Measurements from ENCODE around the gene VDR. TPM values are rescaled to one million over a fixed set of nuclear protein-coding genes. Genes with fewer than 3 reads are reported as not detected.
A peak's percentile ranks its signal among the peaks of the same experiment; 100 is the strongest.

Gene VDR
- total and polyA plus RNA-seq, 2 experiments from 2014 or later, result 23.9 to 30.5 TPM

GRCh38 chr12:47921907-47922306, 17.1 kb upstream of the VDR start:
- Histone ChIP-seq H3F3A (ENCODE audit: insufficient read depth) (no peaks in the 10 kb centered on the region), H3K36me3 (ENCODE audit: low read depth) (no peaks in the 10 kb centered on the region), H3K79me2 (ENCODE audit: insufficient read depth) (no peaks in the 10 kb centered on the region), H3K27me3 (replicated peaks; ENCODE audit: insufficient read depth) (peaks cover 26% of the 10 kb centered on the region), H3K9ac (no peak overlapping the region), H3K9me3 (ENCODE audit: low read depth) (no peaks in the 10 kb centered on the region), H4K20me1 (ENCODE audit: insufficient read depth) (no peaks in the 10 kb centered on the region), H3K4me3 (no peak overlapping the region), H3K4me2 (ENCODE audit: unreplicated experiment) (no peak overlapping the region), H3K27ac (no peak overlapping the region), H3K9me2 (ENCODE audit: insufficient read depth) (no peaks in the 10 kb centered on the region), H3K4me1 (ENCODE audit: insufficient read depth) (no peaks in the 10 kb centered on the region), H2AFZ (no peak overlapping the region)
- TF ChIP-seq EZH2phosphoT487 (IDR thresholded peaks at IDR 0.05; ENCODE audit: insufficient read depth, low read depth) (no peak), EZH2 (IDR thresholded peaks at IDR 0.05; ENCODE audit: insufficient read depth, poor library complexity, severe bottlenecking) (no peak)
- in situ Hi-C loops (cut with MboI), result no loop called here
- WGBS, 2 experiments (ENCODE audit: low coverage in 1 of 2, low lambda C conversion rate in 2 of 2, missing lambda C conversion rate in 2 of 2), result 37 to 50% methylated on average over 1 of the region's 1 CpG
- DNase-seq, result no peak

GRCh38 chr12:47920913-47921312, 16.1 kb upstream of the VDR start:
- no peak overlapping the region for H3K4me3 ChIP-seq
- no peaks in the 10 kb centered on the region for H3K4me1 ChIP-seq (ENCODE audit: insufficient read depth)
- no peak for DNase-seq
- H3K36me3 ChIP-seq (ENCODE audit: low read depth), result no peaks in the 10 kb centered on the region
- peaks cover 22% of the 10 kb centered on the region for H3K27me3 ChIP-seq (replicated peaks; ENCODE audit: insufficient read depth)
- H3F3A ChIP-seq (ENCODE audit: insufficient read depth), result no peaks in the 10 kb centered on the region
- H3K9me3 ChIP-seq (ENCODE audit: low read depth), result no peaks in the 10 kb centered on the region
- H3K9me2 ChIP-seq (ENCODE audit: insufficient read depth), result no peaks in the 10 kb centered on the region
- no peak for TF ChIP-seq EZH2 (IDR thresholded peaks at IDR 0.05; ENCODE audit: insufficient read depth, poor library complexity, severe bottlenecking)
- no peak for TF ChIP-seq EZH2phosphoT487 (IDR thresholded peaks at IDR 0.05; ENCODE audit: insufficient read depth, low read depth)
- no peak overlapping the region for H3K27ac ChIP-seq
- H2AFZ ChIP-seq, result no peak overlapping the region
- WGBS, 2 experiments (ENCODE audit: low coverage in 1 of 2, low lambda C conversion rate in 2 of 2, missing lambda C conversion rate in 2 of 2), result 62 to 69% methylated on average over 6 of the region's 6 CpGs
- H4K20me1 ChIP-seq (ENCODE audit: insufficient read depth), result no peaks in the 10 kb centered on the region
- in situ Hi-C loops (cut with MboI), result no loop called here
- no peak overlapping the region for H3K9ac ChIP-seq
- H3K79me2 ChIP-seq (ENCODE audit: insufficient read depth), result no peaks in the 10 kb centered on the region
- H3K4me2 ChIP-seq (ENCODE audit: unreplicated experiment), result no peak overlapping the region

DNA sequence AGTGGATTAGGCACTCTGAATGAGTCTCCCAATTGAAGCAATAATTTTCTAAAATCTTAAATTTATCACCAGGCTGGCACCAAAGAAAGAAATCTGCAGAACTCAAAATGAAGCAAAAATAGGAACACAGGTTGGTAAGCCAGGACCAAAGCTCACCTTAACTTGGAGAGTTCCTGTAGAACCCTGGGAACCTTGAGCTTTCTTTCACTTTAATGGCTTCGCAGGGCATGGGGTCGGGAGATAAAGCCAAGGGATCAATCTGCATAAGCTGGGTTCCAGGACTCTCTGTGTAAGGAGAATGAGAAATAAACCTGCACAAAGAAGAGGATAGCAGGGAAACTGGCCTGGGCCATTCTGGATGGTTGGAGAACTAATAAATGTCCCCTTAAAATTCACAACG, 8.3 kb upstream of the VDR start:
- no peaks in the 10 kb centered on the region for H3K79me2 ChIP-seq (ENCODE audit: insufficient read depth)
- no peak overlapping the region for H3K4me3 ChIP-seq
- peaks cover 19% of the 10 kb centered on the region for H3F3A ChIP-seq (ENCODE audit: insufficient read depth)
- no peak overlapping the region for H3K4me2 ChIP-seq (ENCODE audit: unreplicated experiment)
- TF ChIP-seq EZH2phosphoT487 (IDR thresholded peaks at IDR 0.05; ENCODE audit: insufficient read depth, low read depth) (no peak), EZH2 (IDR thresholded peaks at IDR 0.05; ENCODE audit: insufficient read depth, poor library complexity, severe bottlenecking) (no peak)
- H4K20me1 ChIP-seq (ENCODE audit: insufficient read depth), result no peaks in the 10 kb centered on the region
- no peaks in the 10 kb centered on the region for H3K9me2 ChIP-seq (ENCODE audit: insufficient read depth)
- H3K9me3 ChIP-seq (ENCODE audit: low read depth), result no peaks in the 10 kb centered on the region
- no peak overlapping the region for H3K9ac ChIP-seq
- no peak overlapping the region for H3K27ac ChIP-seq
- no peak for DNase-seq
- in situ Hi-C loops (cut with MboI), result no loop called here
- H3K36me3 ChIP-seq (ENCODE audit: low read depth), result no peaks in the 10 kb centered on the region
- 59 to 70% methylated on average over 3 of the region's 3 CpGs for WGBS, 2 experiments (ENCODE audit: low coverage in 1 of 2, low lambda C conversion rate in 2 of 2, missing lambda C conversion rate in 2 of 2)
- H2AFZ ChIP-seq, result no peak overlapping the region
- peaks cover 20% of the 10 kb centered on the region for H3K4me1 ChIP-seq (ENCODE audit: insufficient read depth)
- no peaks in the 10 kb centered on the region; the same call in 1 of the 2 replicates for H3K27me3 ChIP-seq (replicated peaks; ENCODE audit: insufficient read depth)

DNA sequence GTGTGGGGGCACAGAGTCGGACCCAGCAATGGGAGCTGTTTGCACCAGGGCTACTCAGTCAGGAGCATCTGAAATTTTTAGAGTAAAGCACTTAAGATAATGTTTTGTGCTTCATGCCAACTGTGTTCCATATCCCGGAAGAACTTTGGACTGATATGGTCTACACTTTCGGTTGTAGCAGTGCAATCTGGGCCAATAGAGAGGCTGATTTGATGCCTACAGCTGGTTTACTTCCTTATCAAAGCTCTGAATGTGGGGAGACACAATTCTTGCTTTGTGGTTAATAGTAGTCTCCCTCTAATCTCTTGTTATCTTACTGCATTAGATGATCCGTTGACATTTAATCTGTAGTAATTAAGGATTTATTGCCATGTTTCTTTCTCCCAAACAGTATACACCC, 7.8 kb upstream of the VDR start:
- Histone ChIP-seq H3K4me2 (ENCODE audit: unreplicated experiment) (no peak overlapping the region), H3F3A (ENCODE audit: insufficient read depth) (peaks cover 19% of the 10 kb centered on the region), H3K9me2 (ENCODE audit: insufficient read depth) (no peaks in the 10 kb centered on the region), H4K20me1 (ENCODE audit: insufficient read depth) (no peaks in the 10 kb centered on the region), H3K4me3 (no peak overlapping the region), H3K36me3 (ENCODE audit: low read depth) (no peaks in the 10 kb centered on the region), H3K79me2 (ENCODE audit: insufficient read depth) (no peaks in the 10 kb centered on the region), H3K4me1 (ENCODE audit: insufficient read depth) (peaks cover 20% of the 10 kb centered on the region), H3K9ac (no peak overlapping the region), H3K27me3 (replicated peaks; ENCODE audit: insufficient read depth) (no peaks in the 10 kb centered on the region; the same call in 1 of the 2 replicates), H2AFZ (no peak overlapping the region), H3K27ac (no peak overlapping the region), H3K9me3 (ENCODE audit: low read depth) (no peaks in the 10 kb centered on the region)
- TF ChIP-seq EZH2phosphoT487 (IDR thresholded peaks at IDR 0.05; ENCODE audit: insufficient read depth, low read depth) (no peak), EZH2 (IDR thresholded peaks at IDR 0.05; ENCODE audit: insufficient read depth, poor library complexity, severe bottlenecking) (no peak)
- in situ Hi-C loops (cut with MboI), result no loop called here
- 86 to 92% methylated on average over 4 of the region's 4 CpGs for WGBS, 2 experiments (ENCODE audit: low coverage in 1 of 2, low lambda C conversion rate in 2 of 2, missing lambda C conversion rate in 2 of 2)
- DNase-seq, result no peak

DNA sequence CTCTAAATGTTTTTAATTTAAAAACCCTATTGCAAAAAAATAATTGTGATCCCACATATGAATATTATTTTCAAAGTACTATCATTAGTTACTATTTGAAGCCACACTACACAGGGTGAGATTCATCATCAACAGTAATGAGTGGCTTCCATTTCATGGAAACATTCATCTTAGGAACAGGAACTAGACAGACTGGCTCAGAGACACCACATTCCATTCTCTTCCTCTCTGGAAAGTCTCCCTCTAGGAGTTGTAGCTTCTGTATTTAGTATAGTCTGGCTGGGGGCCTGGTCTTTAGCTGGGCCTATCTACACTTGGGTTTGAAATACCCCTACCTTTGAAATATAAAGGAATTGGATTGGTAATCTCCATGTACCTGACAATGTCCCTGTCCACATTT, 6.2 kb upstream of the VDR start:
- no peaks in the 10 kb centered on the region for H3K79me2 ChIP-seq (ENCODE audit: insufficient read depth)
- H3K4me3 ChIP-seq, result no peak overlapping the region
- peak overlapping the region; percentile 48 for H2AFZ ChIP-seq
- no peaks in the 10 kb centered on the region for H4K20me1 ChIP-seq (ENCODE audit: insufficient read depth)
- no peaks in the 10 kb centered on the region for H3K36me3 ChIP-seq (ENCODE audit: low read depth)
- H3K9ac ChIP-seq, result no peak overlapping the region
- no peaks in the 10 kb centered on the region for H3K9me2 ChIP-seq (ENCODE audit: insufficient read depth)
- no peak for TF ChIP-seq EZH2phosphoT487 (IDR thresholded peaks at IDR 0.05; ENCODE audit: insufficient read depth, low read depth)
- TF ChIP-seq EZH2 (IDR thresholded peaks at IDR 0.05; ENCODE audit: insufficient read depth, poor library complexity, severe bottlenecking), result no peak
- H3K27me3 ChIP-seq (replicated peaks; ENCODE audit: insufficient read depth), result no peaks in the 10 kb centered on the region
- H3K9me3 ChIP-seq (ENCODE audit: low read depth), result no peaks in the 10 kb centered on the region
- in situ Hi-C loops (cut with MboI), result no loop called here
- peaks cover 20% of the 10 kb centered on the region for H3K4me1 ChIP-seq (ENCODE audit: insufficient read depth)
- peaks cover 19% of the 10 kb centered on the region for H3F3A ChIP-seq (ENCODE audit: insufficient read depth)
- H3K27ac ChIP-seq, result peak overlapping the region; percentile 5; the same call in 1 of the 2 replicates
- peak overlapping the region; percentile 36 for H3K4me2 ChIP-seq (ENCODE audit: unreplicated experiment)
- peak; percentile 20 for DNase-seq

All from GM23248 (cell line).